Measurements from ENCODE around the gene LCE5A. TPM values are rescaled to one million over a fixed set of nuclear protein-coding genes. Genes with fewer than 3 reads are reported as not detected.

Gene LCE5A
- total and polyA plus RNA-seq, 9 of the 15 experiments (the other 6 are each of a cell fraction or from before 2014, with no cell fraction given), result not detected

DNA sequence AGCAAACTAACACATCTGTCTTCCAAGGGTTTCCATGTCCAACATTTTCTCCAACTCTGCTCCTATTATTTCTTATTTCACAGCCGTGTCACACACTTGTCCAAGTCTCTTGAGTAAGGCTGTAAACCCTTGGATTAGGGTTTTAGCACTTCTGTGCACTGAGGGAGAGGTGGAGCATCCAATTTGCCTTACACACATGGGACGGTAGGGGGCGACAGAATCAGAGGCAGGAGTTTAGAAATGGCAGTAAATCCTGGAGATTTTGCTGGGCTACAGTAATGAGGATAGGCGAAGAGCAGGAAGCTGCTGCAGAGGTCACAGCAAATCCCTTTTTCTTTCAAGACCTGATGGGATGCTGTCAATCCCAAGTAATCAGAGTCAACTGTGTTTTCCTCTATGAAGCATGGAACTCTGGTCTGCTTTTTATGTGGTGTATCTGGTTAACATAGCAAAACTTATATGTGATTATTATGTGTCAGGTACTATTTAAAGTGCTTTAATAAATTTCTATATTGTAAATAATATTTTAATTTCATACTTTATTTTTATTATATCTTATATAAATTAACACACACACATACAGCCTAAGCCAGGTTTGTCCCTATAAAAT, 15.4 kb upstream of the LCE5A start (continued):
- TF ChIP-seq, protein P1, sequence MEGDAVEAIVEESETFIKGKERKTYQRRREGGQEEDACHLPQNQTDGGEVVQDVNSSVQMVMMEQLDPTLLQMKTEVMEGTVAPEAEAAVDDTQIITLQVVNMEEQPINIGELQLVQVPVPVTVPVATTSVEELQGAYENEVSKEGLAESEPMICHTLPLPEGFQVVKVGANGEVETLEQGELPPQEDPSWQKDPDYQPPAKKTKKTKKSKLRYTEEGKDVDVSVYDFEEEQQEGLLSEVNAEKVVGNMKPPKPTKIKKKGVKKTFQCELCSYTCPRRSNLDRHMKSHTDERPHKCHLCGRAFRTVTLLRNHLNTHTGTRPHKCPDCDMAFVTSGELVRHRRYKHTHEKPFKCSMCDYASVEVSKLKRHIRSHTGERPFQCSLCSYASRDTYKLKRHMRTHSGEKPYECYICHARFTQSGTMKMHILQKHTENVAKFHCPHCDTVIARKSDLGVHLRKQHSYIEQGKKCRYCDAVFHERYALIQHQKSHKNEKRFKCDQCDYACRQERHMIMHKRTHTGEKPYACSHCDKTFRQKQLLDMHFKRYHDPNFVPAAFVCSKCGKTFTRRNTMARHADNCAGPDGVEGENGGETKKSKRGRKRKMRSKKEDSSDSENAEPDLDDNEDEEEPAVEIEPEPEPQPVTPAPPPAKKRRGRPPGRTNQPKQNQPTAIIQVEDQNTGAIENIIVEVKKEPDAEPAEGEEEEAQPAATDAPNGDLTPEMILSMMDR (IDR thresholded peaks at IDR 0.05 in 2 of 3, conservative IDR thresholded peaks at IDR 0.05 in 1 of 3; ENCODE audit: insufficient read depth in 2 of 3, low read depth in 1 of 3, low read length in 3 of 3), result peak; percentile 61 to 65 (median 63)

DNA sequence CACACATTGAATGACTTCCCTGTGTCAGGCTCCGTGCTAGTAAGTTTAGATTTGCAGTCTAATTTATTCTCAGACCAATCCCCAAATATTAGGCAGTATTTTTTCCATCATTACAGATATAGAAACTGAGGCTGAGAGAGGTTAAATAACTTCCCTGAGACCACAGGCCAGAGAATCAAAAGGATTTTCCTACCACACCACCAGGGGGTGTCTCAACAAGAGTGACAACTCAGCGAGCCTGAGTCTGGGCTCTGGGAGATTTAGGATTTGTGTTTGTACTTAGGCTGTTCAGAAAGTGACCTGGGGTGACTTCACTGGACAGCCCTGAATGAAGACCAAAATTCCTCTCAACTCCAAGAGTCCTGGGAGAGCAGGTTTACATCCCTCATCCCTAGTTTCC, 13.3 kb upstream of the LCE5A start:
- no peak overlapping the region for H3K4me2 ChIP-seq (ENCODE audit: insufficient read depth, low read length)
- TF ChIP-seq KLF6 (CRISPR knock-in tag; IDR thresholded peaks at IDR 0.05; ENCODE audit: borderline replicate concordance), result no peak
- TF ChIP-seq, protein P1 (IDR thresholded peaks at IDR 0.05 in 2 of 3, conservative IDR thresholded peaks at IDR 0.05 in 1 of 3; ENCODE audit: insufficient read depth in 2 of 3, low read depth in 1 of 3, low read length in 3 of 3), result peak; percentile 40 to 47 (median 40); a peak in 4 of 6 replicates
- no peaks in the 10 kb centered on the region for H3K9me1 ChIP-seq (ENCODE audit: control insufficient read depth, insufficient read depth, low read length)
- no peaks in the 10 kb centered on the region; the same call in 1 of the 2 replicates for H4K20me1 ChIP-seq (replicated peaks; ENCODE audit: control insufficient read depth, insufficient read depth, low read length)
- intact Hi-C loops (cut with micrococcal nuclease) (loop anchor here (5.0 kb wide), 1 partner anchor 430 kb away; no protein-coding TSS in a partner anchor), in situ Hi-C loops (cut with MboI) (no loop called here)
- no TSS peak for BruUV-seq (replicated peaks)
- no peak overlapping the region for H2AFZ ChIP-seq (ENCODE audit: low read depth, low read length)
- no peaks in the 10 kb centered on the region for H3K9me3 ChIP-seq (replicated peaks; ENCODE audit: control insufficient read depth, insufficient read depth, low read depth, low read length)
- H3K9ac ChIP-seq (ENCODE audit: insufficient read depth in 1 of 2, low read depth in 2 of 2, low read length in 2 of 2), result no peak overlapping the region
- no peaks in the 10 kb centered on the region for H3K4me1 ChIP-seq (replicated peaks in 1 of 2; ENCODE audit: control insufficient read depth in 2 of 2, insufficient read depth in 2 of 2, low read length in 2 of 2)
- no peaks in the 10 kb centered on the region for H3K79me2 ChIP-seq (ENCODE audit: control insufficient read depth, insufficient read depth, low read length)
- ChIA-PET CTCF (ENCODE audit: low intra/inter-chr PET ratio) (interaction anchor here (0.7 kb wide), 1 partner anchor 36 kb away, joined by 4 read pairs; no protein-coding TSS in a partner anchor), POLR2A (interaction anchor here (0.7 kb wide), 1 partner anchor 18 kb away, joined by 5 read pairs; no protein-coding TSS in a partner anchor)
- WGBS (ENCODE audit: insufficient coverage, low coverage, missing lambda C conversion rate), result 0% methylated on average over 2 of the region's 2 CpGs
- ATAC-seq, result peak; percentile 61; the same call in 1 of the 3 replicates
- no peak overlapping the region for H3K4me3 ChIP-seq
- DNase-seq (ENCODE audit: extremely low read depth in 1 of 4, low spot score in 3 of 4), result peak; percentile 18 to 28 (median 24)
- H3K27ac ChIP-seq (ENCODE audit: extremely low read depth, low read depth, low read length), result no peak overlapping the region
- peaks cover 0 to 7% of the 10 kb centered on the region in 2 experiments; a peak in 1 of 5 replicates for H3K27me3 ChIP-seq (ENCODE audit: control insufficient read depth in 2 of 2, insufficient read depth in 2 of 2, low read length in 2 of 2)
- no peaks in the 10 kb centered on the region for H3K36me3 ChIP-seq (ENCODE audit: control insufficient read depth, insufficient read depth, low read length)
- no peak for FAIRE-seq
